Measurements from ENCODE around the gene CREB5. TPM values are rescaled to one million over a fixed set of nuclear protein-coding genes. Genes with fewer than 3 reads are reported as not detected.

CREB5 gene
- total and polyA plus RNA-seq, 2 experiments from 2014 or later = 2.4 to 4.4 TPM

DNA sequence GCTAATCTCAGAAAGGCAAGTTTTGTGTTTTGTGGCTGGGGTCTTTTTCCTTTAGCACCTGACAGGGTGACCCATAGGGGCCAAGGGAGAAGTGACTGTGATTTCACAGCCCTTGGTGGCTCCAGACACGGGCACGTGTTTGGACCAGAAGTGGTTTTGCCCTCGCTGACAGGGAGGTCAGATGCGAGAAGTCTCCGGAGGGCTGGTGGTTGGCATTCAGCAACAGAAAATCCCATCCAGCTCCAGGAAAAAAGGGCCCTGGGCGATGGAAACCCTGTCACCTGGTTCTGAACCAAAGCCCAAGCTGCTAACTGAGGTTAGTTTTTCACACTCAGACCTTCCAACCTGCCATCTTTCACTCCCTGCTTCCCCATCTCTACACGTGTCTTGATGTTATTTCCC is 272.9 kb downstream of the CREB5 start:
- ATAC-seq = no peak
- H3K36me3 Mint-ChIP-seq (ENCODE audit: low read depth) = no peaks in the 10 kb centered on the region
- peak overlapping the region; percentile 56; the same call in 1 of the 2 replicates for H2AFZ ChIP-seq

More for the DNA sequence above, 272.9 kb downstream of the CREB5 start:
- peaks cover 3% of the 10 kb centered on the region; the same call in 2 of the 3 replicates for H3K4me1 Mint-ChIP-seq
- H3K27me3 ChIP-seq (ENCODE audit: insufficient read depth) = no peaks in the 10 kb centered on the region
- peak overlapping the region; percentile 97; the same call in 1 of the 2 replicates for H3K27ac ChIP-seq (ENCODE audit: low read depth)
- H3K4me3 ChIP-seq = 0 out of 2 replicates have a peak overlapping the region, but pooled peaks have one; percentile 50
- no peak overlapping the region for H3K27ac Mint-ChIP-seq
- H4K20me1 ChIP-seq (replicated peaks; ENCODE audit: insufficient read depth) = no peaks in the 10 kb centered on the region
- H3K4me1 ChIP-seq (ENCODE audit: insufficient read depth) = peaks cover 28% of the 10 kb centered on the region
- H3K79me2 ChIP-seq (replicated peaks; ENCODE audit: insufficient read depth) = no peaks in the 10 kb centered on the region
- H3F3A ChIP-seq (replicated peaks; ENCODE audit: low read depth) = no peaks in the 10 kb centered on the region
- no peaks in the 10 kb centered on the region for H3K9me3 Mint-ChIP-seq
- H3K36me3 ChIP-seq (ENCODE audit: insufficient read depth) = no peaks in the 10 kb centered on the region
- H3K9me2 ChIP-seq (ENCODE audit: insufficient read depth) = peaks cover 2% of the 10 kb centered on the region; the same call in 1 of the 2 replicates
- TF ChIP-seq ZNF462 (CRISPR knock-in tag; IDR thresholded peaks at IDR 0.05) = no peak
- no peak for TF ChIP-seq ZNF114 (CRISPR knock-in tag; IDR thresholded peaks at IDR 0.05)
- no peak for TF ChIP-seq EZH2phosphoT487 (IDR thresholded peaks at IDR 0.05; ENCODE audit: unreplicated experiment)
- TF ChIP-seq, protein P1, sequence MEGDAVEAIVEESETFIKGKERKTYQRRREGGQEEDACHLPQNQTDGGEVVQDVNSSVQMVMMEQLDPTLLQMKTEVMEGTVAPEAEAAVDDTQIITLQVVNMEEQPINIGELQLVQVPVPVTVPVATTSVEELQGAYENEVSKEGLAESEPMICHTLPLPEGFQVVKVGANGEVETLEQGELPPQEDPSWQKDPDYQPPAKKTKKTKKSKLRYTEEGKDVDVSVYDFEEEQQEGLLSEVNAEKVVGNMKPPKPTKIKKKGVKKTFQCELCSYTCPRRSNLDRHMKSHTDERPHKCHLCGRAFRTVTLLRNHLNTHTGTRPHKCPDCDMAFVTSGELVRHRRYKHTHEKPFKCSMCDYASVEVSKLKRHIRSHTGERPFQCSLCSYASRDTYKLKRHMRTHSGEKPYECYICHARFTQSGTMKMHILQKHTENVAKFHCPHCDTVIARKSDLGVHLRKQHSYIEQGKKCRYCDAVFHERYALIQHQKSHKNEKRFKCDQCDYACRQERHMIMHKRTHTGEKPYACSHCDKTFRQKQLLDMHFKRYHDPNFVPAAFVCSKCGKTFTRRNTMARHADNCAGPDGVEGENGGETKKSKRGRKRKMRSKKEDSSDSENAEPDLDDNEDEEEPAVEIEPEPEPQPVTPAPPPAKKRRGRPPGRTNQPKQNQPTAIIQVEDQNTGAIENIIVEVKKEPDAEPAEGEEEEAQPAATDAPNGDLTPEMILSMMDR (conservative IDR thresholded peaks at IDR 0.05; ENCODE audit: low read depth in 2 of 2) = no peak; a peak in 1 of 4 replicates
- TF ChIP-seq CREB1 (CRISPR knock-in tag; IDR thresholded peaks at IDR 0.05; ENCODE audit: low read depth) = no peak
- TF ChIP-seq ETS1 (IDR thresholded peaks at IDR 0.05) = no peak
- no peak for TF ChIP-seq NANOG (IDR thresholded peaks at IDR 0.05; ENCODE audit: borderline replicate concordance)
- no peak for TF ChIP-seq EZH2 (IDR thresholded peaks at IDR 0.05; ENCODE audit: low read depth, unreplicated experiment)
- TF ChIP-seq, protein P2, sequence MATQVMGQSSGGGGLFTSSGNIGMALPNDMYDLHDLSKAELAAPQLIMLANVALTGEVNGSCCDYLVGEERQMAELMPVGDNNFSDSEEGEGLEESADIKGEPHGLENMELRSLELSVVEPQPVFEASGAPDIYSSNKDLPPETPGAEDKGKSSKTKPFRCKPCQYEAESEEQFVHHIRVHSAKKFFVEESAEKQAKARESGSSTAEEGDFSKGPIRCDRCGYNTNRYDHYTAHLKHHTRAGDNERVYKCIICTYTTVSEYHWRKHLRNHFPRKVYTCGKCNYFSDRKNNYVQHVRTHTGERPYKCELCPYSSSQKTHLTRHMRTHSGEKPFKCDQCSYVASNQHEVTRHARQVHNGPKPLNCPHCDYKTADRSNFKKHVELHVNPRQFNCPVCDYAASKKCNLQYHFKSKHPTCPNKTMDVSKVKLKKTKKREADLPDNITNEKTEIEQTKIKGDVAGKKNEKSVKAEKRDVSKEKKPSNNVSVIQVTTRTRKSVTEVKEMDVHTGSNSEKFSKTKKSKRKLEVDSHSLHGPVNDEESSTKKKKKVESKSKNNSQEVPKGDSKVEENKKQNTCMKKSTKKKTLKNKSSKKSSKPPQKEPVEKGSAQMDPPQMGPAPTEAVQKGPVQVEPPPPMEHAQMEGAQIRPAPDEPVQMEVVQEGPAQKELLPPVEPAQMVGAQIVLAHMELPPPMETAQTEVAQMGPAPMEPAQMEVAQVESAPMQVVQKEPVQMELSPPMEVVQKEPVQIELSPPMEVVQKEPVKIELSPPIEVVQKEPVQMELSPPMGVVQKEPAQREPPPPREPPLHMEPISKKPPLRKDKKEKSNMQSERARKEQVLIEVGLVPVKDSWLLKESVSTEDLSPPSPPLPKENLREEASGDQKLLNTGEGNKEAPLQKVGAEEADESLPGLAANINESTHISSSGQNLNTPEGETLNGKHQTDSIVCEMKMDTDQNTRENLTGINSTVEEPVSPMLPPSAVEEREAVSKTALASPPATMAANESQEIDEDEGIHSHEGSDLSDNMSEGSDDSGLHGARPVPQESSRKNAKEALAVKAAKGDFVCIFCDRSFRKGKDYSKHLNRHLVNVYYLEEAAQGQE (IDR thresholded peaks at IDR 0.05; ENCODE audit: unreplicated experiment) = no peak
- TF ChIP-seq JUNB (IDR thresholded peaks at IDR 0.05; ENCODE audit: unreplicated experiment) = no peak
- no peak for TF ChIP-seq STAT1 (IDR thresholded peaks at IDR 0.05; ENCODE audit: unreplicated experiment)
- no peak for TF ChIP-seq ZNF331 (CRISPR knock-in tag; IDR thresholded peaks at IDR 0.05; ENCODE audit: low read depth)
- TF ChIP-seq POLR2AphosphoS5 (IDR thresholded peaks at IDR 0.05; ENCODE audit: low read depth) = no peak
- no peak overlapping the region for H3K4me3 Mint-ChIP-seq
- H3K27me3 Mint-ChIP-seq (ENCODE audit: insufficient read depth, low read depth, poor library complexity) = peaks cover 3% of the 10 kb centered on the region
- no peak for DNase-seq (ENCODE audit: low spot score)
- H3K4me2 ChIP-seq = peak overlapping the region; percentile 75
